PC-3 (cell line): ENCODE results near the gene TMEM141. TPM values are rescaled to one million over a fixed set of nuclear protein-coding genes. Genes with fewer than 3 reads are reported as not detected.
A peak's percentile ranks its signal among the peaks of the same experiment; 100 is the strongest.

ENCODE experiments used
- ATAC-seq: fragments of 200-7000 bp; cut with Tn5 transposase; 2 replicates; pipeline ENCODE4 v1.9.1; 2020; ENCODE audit warnings: mild to moderate bottlenecking, moderate library complexity
- BruUV-seq: library from RNA; stranded (reverse); fragments of 400-500 nt; replicated peaks from 2 replicates; lab custom pipeline; 2021; lab: Mats Ljungman, UMichigan
- CTCF ChIA-PET: fragments of 300-600 bp; sonication (Branson Sonifier 250); formaldehyde crosslinking; loops from one replicate; lab custom pipeline; 2022; ENCODE audit warnings: antibody characterized with exemption; lab: Charles Lee
- POLR2A ChIA-PET: fragments of 300-600 bp; sonication (Branson Sonifier 250); formaldehyde crosslinking; loops from one replicate; lab custom pipeline; 2022; ENCODE audit warnings: antibody characterized with exemption; ENCODE audit not compliant: unreplicated experiment; lab: Charles Lee
- DNase-seq: peaks from one replicate; pipeline ENCODE4 v3.0.0-alpha.2; 2015
- H2AFZ ChIP-seq: fragments of 300-600 bp; sonication (generic); 2 replicates; pipeline ENCODE4 v1.6.0; 2016; ENCODE audit warnings: antibody characterized with exemption, low read length
- H3F3A ChIP-seq: fragments of 300-600 bp; sonication (generic); one replicate; pipeline ENCODE4 v1.6.0; 2017; ENCODE audit warnings: antibody characterized with exemption, low read length, control low read depth, mild to moderate bottlenecking; ENCODE audit not compliant: unreplicated experiment
- H3K27ac ChIP-seq: fragments of 300-600 bp; sonication (generic); 2 replicates; pipeline ENCODE4 v1.5.1; 2016; ENCODE audit warnings: mild to moderate bottlenecking, low read length
- H3K27me3 ChIP-seq: fragments of 300-600 bp; sonication (generic); 2 replicates; pipeline ENCODE4 v1.6.1; 2016; ENCODE audit warnings: low read length, mixed read lengths
- H3K36me3 ChIP-seq: fragments of 300-600 bp; sonication (generic); 2 replicates; pipeline ENCODE4 v1.6.1; 2016; ENCODE audit warnings: low read depth, mixed run types, low read length, mixed read lengths
- H3K4me1 ChIP-seq: fragments of 300-600 bp; sonication (generic); 2 replicates; pipeline ENCODE4 v1.5.1; 2016; ENCODE audit warnings: low read length; ENCODE audit not compliant: insufficient read depth
- H3K4me2 ChIP-seq: fragments of 300-600 bp; sonication (generic); 2 replicates; pipeline ENCODE4 v1.6.0; 2016; ENCODE audit warnings: low read length
- H3K4me3 ChIP-seq: fragments of 300-600 bp; sonication (generic); 2 replicates; pipeline ENCODE4 v1.5.1; 2016; ENCODE audit warnings: mild to moderate bottlenecking, low read length, mixed read lengths
- H3K79me2 ChIP-seq: fragments of 300-600 bp; sonication (generic); 2 replicates; pipeline ENCODE4 v1.6.1; 2017; ENCODE audit warnings: low read length, mixed read lengths
- H3K9ac ChIP-seq: fragments of 300-600 bp; sonication (generic); 2 replicates; pipeline ENCODE4 v1.6.0; 2016; ENCODE audit warnings: mild to moderate bottlenecking, low read length
- H3K9me2 ChIP-seq: fragments of 300-600 bp; sonication (generic); replicated peaks from 2 replicates; pipeline ENCODE4 v1.6.1; 2016; ENCODE audit warnings: mixed run types, low read length, mixed read lengths
- H3K9me3 ChIP-seq: fragments of 300-600 bp; sonication (generic); 2 replicates; pipeline ENCODE4 v1.6.1; 2016; ENCODE audit warnings: low read length, mixed read lengths
- H4K20me1 ChIP-seq: fragments of 300-600 bp; sonication (generic); 2 replicates; pipeline ENCODE4 v1.6.1; 2016; ENCODE audit warnings: low read length, mixed read lengths
- CTCF ChIP-seq: fragments of 300-600 bp; sonication (generic); conservative IDR thresholded peaks from 2 replicates; pipeline ENCODE4 v1.5.1; 2017; ENCODE audit warnings: antibody characterized with exemption, low read depth, mild to moderate bottlenecking, low read length
- EZH2 ChIP-seq: fragments of 300-600 bp; sonication (generic); IDR thresholded peaks from one replicate; pipeline ENCODE4 v1.6.1; 2017; ENCODE audit warnings: antibody characterized with exemption, mild to moderate bottlenecking, low read length; ENCODE audit not compliant: unreplicated experiment
- EZH2phosphoT487 ChIP-seq: fragments of 300-600 bp; sonication (generic); IDR thresholded peaks from 2 replicates; pipeline ENCODE4 v1.6.1; 2018; ENCODE audit warnings: mild to moderate bottlenecking, antibody characterized with exemption, low read length, borderline replicate concordance
- intact Hi-C: fragments of 100-400 bp; cut with micrococcal nuclease; formaldehyde crosslinking; loops from 2 replicates; pipeline ENCODE4 v1.9.0; 2023
- total RNA-seq: library from RNA; depleted of rRNA; stranded (reverse); fragments of >200 nt; gene quantifications from 2 replicates; pipeline ENCODE4 v1.2.3, GENCODE V29; 2014

Gene TMEM141
- total RNA-seq, 1 experiment from 2014 or later, result 101 TPM

DNA sequence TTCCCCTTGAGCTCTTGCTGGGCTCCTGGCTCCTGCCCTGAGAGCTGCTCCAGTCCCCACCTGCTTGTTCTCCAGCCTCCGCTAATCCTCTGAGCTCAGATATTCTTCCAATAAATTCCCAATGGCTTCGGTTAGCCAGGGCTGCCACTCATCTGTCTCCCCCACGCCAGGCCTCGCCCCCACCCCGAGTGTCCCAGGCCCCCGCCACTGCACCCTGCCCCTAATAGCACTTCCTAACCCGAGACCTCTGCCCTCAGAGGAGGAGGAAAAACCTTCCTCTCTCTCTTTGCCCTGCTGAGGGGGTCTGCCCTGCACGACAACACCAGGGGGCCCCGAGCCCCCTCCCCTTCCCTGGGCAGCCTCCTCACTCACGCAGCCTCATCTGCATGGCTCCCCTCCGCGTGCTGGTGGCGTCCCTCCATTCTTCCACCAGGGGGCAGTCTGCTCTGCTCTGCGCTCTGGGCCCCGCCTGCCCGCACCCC is 21.4 kb upstream of the TMEM141 start:
- H3K27me3 ChIP-seq, result no peaks in the 10 kb centered on the region; the same call in 1 of the 2 replicates
- TF ChIP-seq EZH2phosphoT487 (no peak), CTCF (peak; percentile 39)
- H3K4me3 ChIP-seq, result no peak overlapping the region
- no peak overlapping the region for H3K27ac ChIP-seq
- ChIA-PET CTCF (no interaction called here), POLR2A (no interaction called here)
- no peaks in the 10 kb centered on the region for H3K79me2 ChIP-seq
- H4K20me1 ChIP-seq, result no peaks in the 10 kb centered on the region
- H3K36me3 ChIP-seq, result no peaks in the 10 kb centered on the region
- H3K4me1 ChIP-seq, result peaks cover 3% of the 10 kb centered on the region; the same call in 1 of the 2 replicates
- intact Hi-C loops, result no loop called here
- no peaks in the 10 kb centered on the region for H3K9me2 ChIP-seq
- H3K9me3 ChIP-seq, result no peaks in the 10 kb centered on the region
- H3K4me2 ChIP-seq, result no peak overlapping the region
- H3K9ac ChIP-seq, result no peak overlapping the region
- BruUV-seq, result no TSS peak
- no peak overlapping the region for H2AFZ ChIP-seq
- H3F3A ChIP-seq, result no peaks in the 10 kb centered on the region
- peak; percentile 51; the same call in 1 of the 2 replicates for ATAC-seq
- peak; percentile 44 for DNase-seq

DNA sequence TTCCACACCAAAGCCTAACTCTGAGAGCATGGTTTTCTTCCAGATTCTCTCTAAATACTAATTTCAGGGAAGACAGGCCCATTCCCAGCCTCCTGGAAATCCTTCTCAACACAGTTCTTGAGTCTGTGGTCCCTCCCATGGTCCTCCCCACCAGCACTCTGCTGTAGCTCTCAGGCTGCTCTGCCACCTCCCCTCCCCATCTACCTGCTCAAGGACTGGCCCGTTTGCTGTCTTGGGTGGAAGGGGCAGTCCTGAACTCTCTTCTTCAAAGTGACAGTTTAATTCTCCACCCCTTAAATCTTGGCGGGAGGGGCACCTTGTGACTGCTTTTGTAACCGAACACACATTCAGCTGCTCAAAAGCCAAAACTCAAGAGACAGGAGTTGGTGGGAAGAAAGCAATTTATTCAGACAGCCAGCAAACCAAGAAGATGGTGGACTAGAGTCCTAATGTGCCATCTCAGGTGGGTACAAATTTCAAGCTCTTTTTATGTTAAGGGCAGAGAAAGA is 19.2 kb upstream of the TMEM141 start:
- Histone ChIP-seq H3K4me2 (no peak overlapping the region), H3K9me2 (no peaks in the 10 kb centered on the region), H3K79me2 (no peaks in the 10 kb centered on the region), H4K20me1 (no peaks in the 10 kb centered on the region), H3K4me1 (peaks cover 3% of the 10 kb centered on the region; the same call in 1 of the 2 replicates), H3K36me3 (no peaks in the 10 kb centered on the region), H3K4me3 (no peak overlapping the region), H3K9me3 (no peaks in the 10 kb centered on the region), H3K9ac (no peak overlapping the region), H3K27ac (no peak overlapping the region), H3F3A (no peaks in the 10 kb centered on the region), H3K27me3 (no peaks in the 10 kb centered on the region; the same call in 1 of the 2 replicates), H2AFZ (no peak overlapping the region)
- ATAC-seq, result no peak
- ChIA-PET CTCF (no interaction called here), POLR2A (no interaction called here)
- intact Hi-C loops, result no loop called here
- no TSS peak for BruUV-seq
- TF ChIP-seq EZH2 (no peak), CTCF (no peak), EZH2phosphoT487 (no peak)
- no peak for DNase-seq

GRCh38 chr9:136773386-136774044 is 17.6 kb upstream of the TMEM141 start:
- Histone ChIP-seq H3K4me3 (no peak overlapping the region), H3K4me2 (no peak overlapping the region), H3K4me1 (no peaks in the 10 kb centered on the region; the same call in 1 of the 2 replicates), H3K9me3 (no peaks in the 10 kb centered on the region), H3K79me2 (no peaks in the 10 kb centered on the region), H3K36me3 (no peaks in the 10 kb centered on the region), H2AFZ (no peak overlapping the region), H4K20me1 (no peaks in the 10 kb centered on the region), H3K9ac (no peak overlapping the region), H3K27me3 (peaks cover 8% of the 10 kb centered on the region; the same call in 1 of the 2 replicates), H3F3A (no peaks in the 10 kb centered on the region), H3K9me2 (no peaks in the 10 kb centered on the region), H3K27ac (no peak overlapping the region)
- ATAC-seq (no peak; the same call in 1 of the 2 replicates), DNase-seq (peak; percentile 25)
- POLR2A ChIA-PET, result no interaction called here
- intact Hi-C loops, result no loop called here
- CTCF ChIA-PET, result no interaction called here
- no TSS peak for BruUV-seq
- TF ChIP-seq CTCF, result no peak
- no peak for TF ChIP-seq EZH2phosphoT487
- TF ChIP-seq EZH2, result no peak
